Hematopoietic multipotent progenitor cell treated with erythropoietin and hydrocortisone succinate and interleukin-3 and kit ligand, for 8 days (in vitro differentiated cells): ENCODE measurements around the gene UTP11.
A peak's percentile ranks its signal among the peaks of the same experiment; 100 is the strongest.

Experiments used
- DNase-seq: peaks from one replicate; pipeline ENCODE4 v3.0.0-alpha.2; 2015

The UTP11 gene

GRCh38 chr1:38003261-38004250 is 9.0 kb upstream of the UTP11 start:
- peak; percentile 30 for DNase-seq

- DNase-seq = peak; percentile 51
Observed at GRCh38 chr1:38004284-38005108, 8.0 kb upstream of the UTP11 start.

GRCh38 chr1:38005195-38006007 is 7.1 kb upstream of the UTP11 start, which contains the start of gene FHL3:
Gene FHL3, minus strand, starts transcription at chr1:38005514. Its CDS starts 6,102 bp downstream, at chr1:37999412.
- DNase-seq = peak; percentile 61

GRCh38 chr1:38006008-38006828 is 6.3 kb upstream of the UTP11 start:
- DNase-seq = no peak

GRCh38 chr1:38009088-38009840 is 3.3 kb upstream of the UTP11 start:
- DNase-seq = peak; percentile 62

GRCh38 chr1:38009841-38010180 is 2.7 kb upstream of the UTP11 start:
- no peak for DNase-seq

- DNase-seq = no peak
Observed at GRCh38 chr1:38013227-38013622, 691 bp downstream of the UTP11 start.

- DNase-seq = no peak
Observed at GRCh38 chr1:38014171-38014570, 1.6 kb downstream of the UTP11 start.

- DNase-seq = no peak
Observed at GRCh38 chr1:38014724-38015424, 2.3 kb downstream of the UTP11 start.

GRCh38 chr1:38015978-38016725 is 3.6 kb downstream of the UTP11 start:
- DNase-seq = no peak

- DNase-seq = peak; percentile 61
Observed at GRCh38 chr1:38018864-38019343, 6.4 kb downstream of the UTP11 start.

GRCh38 chr1:38020396-38020795 is 7.9 kb downstream of the UTP11 start:
- no peak for DNase-seq

GRCh38 chr1:38021969-38022368 is 9.4 kb downstream of the UTP11 start:
- no peak for DNase-seq

- DNase-seq = no peak
Observed at GRCh38 chr1:38022810-38023209, 10.3 kb downstream of the UTP11 start.

GRCh38 chr1:38025233-38025632 is 12.7 kb downstream of the UTP11 start:
- DNase-seq = no peak

GRCh38 chr1:38025664-38026063 is 13.1 kb downstream of the UTP11 start:
- no peak for DNase-seq

- DNase-seq = peak; percentile 57
Observed at GRCh38 chr1:38026592-38027200, 14.2 kb downstream of the UTP11 start.

- DNase-seq = no peak
Observed at GRCh38 chr1:38027201-38028104, 14.9 kb downstream of the UTP11 start.
